ENCODE results near the gene TAAR6. TPM values are rescaled to one million over a fixed set of nuclear protein-coding genes. Genes with fewer than 3 reads are reported as not detected.
"Not testable (repeated sequence)": the region's sequence is repeated elsewhere in the genome, so short reads cannot be mapped to it uniquely, and the experiment has no call there.

Gene TAAR6
- total and polyA plus RNA-seq, 4 donors: not detected

DNA sequence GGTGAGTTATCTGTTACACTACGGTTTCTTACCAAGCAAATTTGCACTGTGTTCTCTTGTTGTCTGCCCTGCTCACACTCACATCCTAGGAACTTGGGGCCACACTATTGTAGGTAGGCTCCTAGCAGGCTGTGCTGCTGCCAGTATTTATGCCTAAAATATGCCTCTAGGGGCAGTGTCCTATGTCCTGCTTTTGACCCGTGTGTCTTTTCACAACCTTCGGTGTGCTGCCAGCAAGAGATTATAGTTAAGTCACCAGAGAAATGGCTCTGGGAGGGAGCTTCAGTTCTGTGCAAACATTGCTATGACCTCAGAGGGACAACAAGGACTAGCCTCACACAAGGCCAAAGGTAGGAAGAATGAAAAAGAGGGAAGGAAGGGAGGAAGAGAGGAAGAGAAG, 28.4 kb downstream of the TAAR6 start:
- DNase-seq (no peak), ATAC-seq (ENCODE audit: low FRiP score) (no peak)
- Histone ChIP-seq H3K4me1 (ENCODE audit: control insufficient read depth in 1 of 2, insufficient read depth in 2 of 2, low read length in 2 of 2) (no peaks in the 10 kb centered on the region), H3K27ac (ENCODE audit: low read depth in 1 of 2, low read length in 2 of 2) (no peak overlapping the region), H3K36me3 (ENCODE audit: control insufficient read depth in 1 of 2, insufficient read depth in 2 of 2, low read length in 1 of 2) (no peaks in the 10 kb centered on the region), H3K27me3 (ENCODE audit: control insufficient read depth in 1 of 2, insufficient read depth in 2 of 2, low read length in 1 of 2) (peaks cover 0 to 1% of the 10 kb centered on the region in 2 donors), H3K4me3 (ENCODE audit: low read length in 2 of 2) (no peak overlapping the region), H3K9me3 (ENCODE audit: control insufficient read depth, low read length) (peaks cover 1% of the 10 kb centered on the region)
- WGBS, 2 donors: 38 to 39% methylated on average over 3 of the region's 3 CpGs
- intact Hi-C loops (cut with DNase I): no loop called here

DNA sequence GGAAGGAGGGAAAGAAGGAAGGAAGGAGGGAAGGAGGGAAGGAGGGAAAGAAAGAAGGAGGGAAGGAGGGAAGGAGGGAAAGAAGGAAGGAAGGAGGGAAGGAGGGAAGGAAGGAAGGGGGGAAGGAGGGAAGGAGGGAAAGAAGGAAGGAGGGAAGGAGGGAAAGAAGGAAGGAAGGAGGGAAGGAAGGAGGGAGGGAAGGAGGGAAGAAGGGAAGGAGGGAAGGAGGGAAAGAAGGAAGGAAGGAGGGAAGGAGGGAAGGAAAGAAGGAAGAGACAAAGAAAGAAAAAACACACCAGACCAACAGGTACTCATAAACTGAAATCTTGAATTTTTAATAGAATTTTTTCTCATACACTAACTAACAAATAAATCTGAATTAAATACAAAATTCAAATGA, 30.8 kb downstream of the TAAR6 start:
- intact Hi-C loops (cut with DNase I): not testable (repeated sequence)

GRCh38 chr6:132604635-132605152, 34.6 kb downstream of the TAAR6 start:
- intact Hi-C loops (cut with DNase I): no loop called here
- Histone ChIP-seq H3K4me3 (ENCODE audit: low read length in 2 of 2) (no peak overlapping the region), H3K9me3 (ENCODE audit: control insufficient read depth, low read length) (peaks cover 1% of the 10 kb centered on the region), H3K27ac (ENCODE audit: low read depth in 1 of 2, low read length in 2 of 2) (no peak overlapping the region), H3K4me1 (ENCODE audit: control insufficient read depth in 1 of 2, insufficient read depth in 2 of 2, low read length in 2 of 2) (no peaks in the 10 kb centered on the region), H3K27me3 (ENCODE audit: control insufficient read depth in 1 of 2, insufficient read depth in 2 of 2, low read length in 1 of 2) (no peaks in the 10 kb centered on the region), H3K36me3 (ENCODE audit: control insufficient read depth in 1 of 2, insufficient read depth in 2 of 2, low read length in 1 of 2) (no peaks in the 10 kb centered on the region)
- ATAC-seq (ENCODE audit: low FRiP score) (no peak), DNase-seq (no peak)
- WGBS, 2 donors: 83 to 90% methylated on average over 8 of the region's 8 CpGs

More for the DNA sequence above, 30.8 kb downstream of the TAAR6 start:
- H3K27me3 ChIP-seq (ENCODE audit: control insufficient read depth in 1 of 2, insufficient read depth in 2 of 2, low read length in 1 of 2); ATAC-seq (ENCODE audit: low FRiP score); H3K4me3 ChIP-seq (ENCODE audit: low read length in 2 of 2); H3K9me3 ChIP-seq (ENCODE audit: control insufficient read depth, low read length); DNase-seq; H3K36me3 ChIP-seq (ENCODE audit: control insufficient read depth in 1 of 2, insufficient read depth in 2 of 2, low read length in 1 of 2); H3K4me1 ChIP-seq (ENCODE audit: control insufficient read depth in 1 of 2, insufficient read depth in 2 of 2, low read length in 2 of 2); H3K27ac ChIP-seq (ENCODE audit: low read depth in 1 of 2, low read length in 2 of 2): not testable (repeated sequence)

- DNase-seq (no peak), ATAC-seq (ENCODE audit: low FRiP score) (no peak)
- intact Hi-C loops (cut with DNase I): no loop called here
- Histone ChIP-seq H3K27ac (ENCODE audit: low read depth in 1 of 2, low read length in 2 of 2) (no peak overlapping the region), H3K9me3 (ENCODE audit: control insufficient read depth, low read length) (no peaks in the 10 kb centered on the region), H3K4me3 (ENCODE audit: low read length in 2 of 2) (no peak overlapping the region), H3K27me3 (ENCODE audit: control insufficient read depth in 1 of 2, insufficient read depth in 2 of 2, low read length in 1 of 2) (no peaks in the 10 kb centered on the region), H3K4me1 (ENCODE audit: control insufficient read depth in 1 of 2, insufficient read depth in 2 of 2, low read length in 2 of 2) (no peaks in the 10 kb centered on the region), H3K36me3 (ENCODE audit: control insufficient read depth in 1 of 2, insufficient read depth in 2 of 2, low read length in 1 of 2) (no peaks in the 10 kb centered on the region)
- 91 to 94% methylated on average over 5 of the region's 5 CpGs for WGBS, 2 donors
Measured at GRCh38 chr6:132607544-132608233, 37.6 kb downstream of the TAAR6 start.

DNA sequence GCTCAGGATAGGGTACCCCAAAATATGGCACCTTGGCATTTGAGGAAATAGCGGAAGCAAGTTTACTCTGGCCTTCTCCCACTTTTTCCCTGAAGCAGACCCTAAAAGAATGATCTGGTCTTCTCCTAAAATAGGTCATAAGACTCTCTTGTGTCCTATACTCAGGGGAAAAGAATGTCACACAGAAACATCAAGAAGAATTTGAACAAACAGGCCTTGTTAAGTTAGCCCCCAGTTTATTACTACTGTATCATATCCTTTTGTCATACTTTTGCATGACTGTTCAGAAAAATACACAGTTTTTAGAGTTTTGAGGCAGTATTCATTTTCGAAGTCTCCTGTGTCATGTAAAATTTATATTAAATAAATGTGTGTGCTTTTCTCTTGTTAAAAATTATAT, 41.5 kb downstream of the TAAR6 start:
- no peaks in the 10 kb centered on the region for H3K9me3 ChIP-seq (ENCODE audit: control insufficient read depth, low read length)
- H3K4me3 ChIP-seq (ENCODE audit: low read length in 2 of 2): no peak overlapping the region
- 85 to 87% methylated on average over 2 of the region's 2 CpGs for WGBS, 2 donors
- DNase-seq: no peak
- H3K36me3 ChIP-seq (ENCODE audit: control insufficient read depth in 1 of 2, insufficient read depth in 2 of 2, low read length in 1 of 2): no peaks in the 10 kb centered on the region
- no peak overlapping the region for H3K27ac ChIP-seq (ENCODE audit: low read depth in 1 of 2, low read length in 2 of 2)
- no peaks in the 10 kb centered on the region for H3K27me3 ChIP-seq (ENCODE audit: control insufficient read depth in 1 of 2, insufficient read depth in 2 of 2, low read length in 1 of 2)
- no peaks in the 10 kb centered on the region for H3K4me1 ChIP-seq (ENCODE audit: control insufficient read depth in 1 of 2, insufficient read depth in 2 of 2, low read length in 2 of 2)
- ATAC-seq (ENCODE audit: low FRiP score): no peak
- intact Hi-C loops (cut with DNase I): no loop called here

GRCh38 chr6:132612449-132613108, 42.5 kb downstream of the TAAR6 start:
- Histone ChIP-seq H3K4me1 (ENCODE audit: control insufficient read depth in 1 of 2, insufficient read depth in 2 of 2, low read length in 2 of 2) (no peaks in the 10 kb centered on the region), H3K27ac (ENCODE audit: low read depth in 1 of 2, low read length in 2 of 2) (no peak overlapping the region), H3K4me3 (ENCODE audit: low read length in 2 of 2) (no peak overlapping the region), H3K27me3 (ENCODE audit: control insufficient read depth in 1 of 2, insufficient read depth in 2 of 2, low read length in 1 of 2) (no peaks in the 10 kb centered on the region), H3K36me3 (ENCODE audit: control insufficient read depth in 1 of 2, insufficient read depth in 2 of 2, low read length in 1 of 2) (no peaks in the 10 kb centered on the region), H3K9me3 (ENCODE audit: control insufficient read depth, low read length) (no peaks in the 10 kb centered on the region)
- 66 to 68% methylated on average over 4 of the region's 4 CpGs for WGBS, 2 donors
- no peak for DNase-seq
- no peak for ATAC-seq (ENCODE audit: low FRiP score)
- intact Hi-C loops (cut with DNase I): no loop called here

- no peak overlapping the region for H3K4me3 ChIP-seq (ENCODE audit: low read length in 2 of 2)
- no peaks in the 10 kb centered on the region for H3K4me1 ChIP-seq (ENCODE audit: control insufficient read depth in 1 of 2, insufficient read depth in 2 of 2, low read length in 2 of 2)
- no peaks in the 10 kb centered on the region for H3K36me3 ChIP-seq (ENCODE audit: control insufficient read depth in 1 of 2, insufficient read depth in 2 of 2, low read length in 1 of 2)
- intact Hi-C loops (cut with DNase I): no loop called here
- WGBS, 2 donors: 87 to 90% methylated on average over 7 of the region's 7 CpGs
- no peak overlapping the region for H3K27ac ChIP-seq (ENCODE audit: low read depth in 1 of 2, low read length in 2 of 2)
- no peak for ATAC-seq (ENCODE audit: low FRiP score)
- no peak for DNase-seq
- H3K27me3 ChIP-seq (ENCODE audit: control insufficient read depth in 1 of 2, insufficient read depth in 2 of 2, low read length in 1 of 2): no peaks in the 10 kb centered on the region
- H3K9me3 ChIP-seq (ENCODE audit: control insufficient read depth, low read length): no peaks in the 10 kb centered on the region
Measured at GRCh38 chr6:132614554-132614953, 44.4 kb downstream of the TAAR6 start.

- Histone ChIP-seq H3K4me3 (ENCODE audit: low read length in 2 of 2) (no peak overlapping the region), H3K27ac (ENCODE audit: low read depth in 1 of 2, low read length in 2 of 2) (no peak overlapping the region), H3K27me3 (ENCODE audit: control insufficient read depth in 1 of 2, insufficient read depth in 2 of 2, low read length in 1 of 2) (no peaks in the 10 kb centered on the region), H3K9me3 (ENCODE audit: control insufficient read depth, low read length) (no peaks in the 10 kb centered on the region), H3K36me3 (ENCODE audit: control insufficient read depth in 1 of 2, insufficient read depth in 2 of 2, low read length in 1 of 2) (no peaks in the 10 kb centered on the region), H3K4me1 (ENCODE audit: control insufficient read depth in 1 of 2, insufficient read depth in 2 of 2, low read length in 2 of 2) (no peaks in the 10 kb centered on the region)
- ATAC-seq (ENCODE audit: low FRiP score) (no peak), DNase-seq (no peak)
- intact Hi-C loops (cut with DNase I): no loop called here
- WGBS, 2 donors: 8 to 13% methylated on average over 1 of the region's 1 CpG
Measured at GRCh38 chr6:132616677-132617076, 46.6 kb downstream of the TAAR6 start.
